ENCODE data around the gene UBXN11. TPM values are rescaled to one million over a fixed set of nuclear protein-coding genes. Genes with fewer than 3 reads are reported as not detected.
A peak's percentile ranks its signal among the peaks of the same experiment; 100 is the strongest.
"Not testable (repeated sequence)": the region's sequence is repeated elsewhere in the genome, so short reads cannot be mapped to it uniquely, and the experiment has no call there.

The UBXN11 gene
- total RNA-seq, 1 donor from 2014 or later = 14.2 TPM

DNA sequence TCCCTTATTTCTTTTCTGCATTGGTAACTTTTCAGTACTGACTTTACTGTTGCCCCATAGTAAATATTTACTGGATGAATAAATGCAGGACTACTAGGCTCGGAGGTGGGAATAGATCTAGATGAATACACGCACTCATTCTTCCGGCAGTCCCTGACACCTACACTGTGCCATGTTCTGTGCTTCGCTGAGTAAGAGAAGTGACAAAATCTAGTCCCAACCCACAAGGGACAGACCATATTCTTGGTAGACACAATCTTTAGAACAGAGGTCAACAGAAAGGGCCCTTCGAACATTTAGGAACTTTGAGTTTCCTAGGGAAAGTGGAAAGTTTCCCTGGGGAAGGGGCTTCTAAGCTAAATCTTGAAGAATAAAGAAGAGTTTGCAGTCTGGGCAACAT lies 8.1 kb upstream of the UBXN11 start:
- intact Hi-C loops (cut with micrococcal nuclease) = loop anchor here (10.0 kb wide), 1 partner anchor 270 kb away; no protein-coding TSS in a partner anchor
- no peak overlapping the region for H3K27ac Mint-ChIP-seq

DNA sequence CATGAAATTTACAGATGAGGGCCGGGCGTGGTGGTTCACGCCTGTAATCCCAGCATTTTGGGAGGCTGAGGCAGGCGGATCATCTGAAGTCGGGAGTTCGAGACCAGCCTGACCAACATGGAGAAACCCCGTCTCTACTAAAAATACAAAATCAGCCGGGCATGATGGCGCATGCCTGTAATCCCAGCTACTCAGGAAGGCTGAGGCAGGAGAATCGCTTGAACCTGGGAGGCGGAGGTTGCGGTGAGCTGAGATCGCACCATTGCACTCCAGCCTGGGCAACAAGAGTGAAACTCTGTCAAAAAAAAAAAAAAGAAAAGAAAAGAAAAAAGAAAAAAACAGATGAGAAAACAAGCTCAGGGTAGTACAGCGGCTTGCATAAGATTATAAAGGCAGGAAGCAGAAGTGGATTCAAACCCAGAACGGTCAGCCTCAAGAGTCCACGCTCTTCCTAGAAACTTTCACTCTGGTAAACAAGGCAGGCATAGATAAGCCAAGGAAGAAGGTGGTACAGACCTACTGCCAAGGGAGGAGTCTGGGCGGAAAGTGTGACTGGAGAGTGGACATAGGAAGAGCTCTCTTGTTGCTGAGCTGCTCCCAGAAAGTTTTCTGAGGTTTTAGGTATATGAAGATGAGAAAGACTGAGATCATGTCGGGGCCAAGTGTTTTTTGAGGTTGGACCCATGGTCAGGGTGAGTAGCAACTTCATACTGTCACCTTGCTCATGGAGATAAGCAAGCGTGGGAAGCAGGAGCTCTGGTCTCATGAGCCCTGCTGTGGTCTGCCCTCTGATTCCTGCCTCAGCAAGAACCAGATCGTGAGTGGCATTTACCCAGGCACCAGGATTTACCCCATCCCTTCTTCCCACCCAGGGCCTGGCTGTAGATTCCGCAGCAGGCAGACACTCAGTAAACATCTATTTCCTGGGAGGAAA lies 1.8 kb upstream of the UBXN11 start:
- Mint-ChIP-seq H3K27ac (peak overlapping the region; percentile 90), H3K4me3 (ENCODE audit: low read depth) (peak overlapping the region; percentile 99), H3K4me1 (ENCODE audit: low read depth) (peaks cover 25% of the 10 kb centered on the region)
- not testable (repeated sequence) for H3K36me3 Mint-ChIP-seq (ENCODE audit: low read depth); H3K27me3 Mint-ChIP-seq (ENCODE audit: low read depth); H3K9me3 Mint-ChIP-seq; DNase-seq (ENCODE audit: low spot score)
- intact Hi-C loops (cut with micrococcal nuclease) = loop anchor here (1.0 to 5.0 kb wide), 3 partner anchors 9 to 71 kb away; partner anchors contain the start of gene CD52

More for the DNA sequence above, 8.1 kb upstream of the UBXN11 start:
- Mint-ChIP-seq H3K27me3 (ENCODE audit: low read depth) (no peaks in the 10 kb centered on the region), H3K4me3 (ENCODE audit: low read depth) (no peak overlapping the region), H3K4me1 (ENCODE audit: low read depth) (peaks cover 35% of the 10 kb centered on the region), H3K9me3 (no peaks in the 10 kb centered on the region), H3K36me3 (ENCODE audit: low read depth) (peaks cover 8% of the 10 kb centered on the region)
- DNase-seq (ENCODE audit: low spot score) = no peak

DNA sequence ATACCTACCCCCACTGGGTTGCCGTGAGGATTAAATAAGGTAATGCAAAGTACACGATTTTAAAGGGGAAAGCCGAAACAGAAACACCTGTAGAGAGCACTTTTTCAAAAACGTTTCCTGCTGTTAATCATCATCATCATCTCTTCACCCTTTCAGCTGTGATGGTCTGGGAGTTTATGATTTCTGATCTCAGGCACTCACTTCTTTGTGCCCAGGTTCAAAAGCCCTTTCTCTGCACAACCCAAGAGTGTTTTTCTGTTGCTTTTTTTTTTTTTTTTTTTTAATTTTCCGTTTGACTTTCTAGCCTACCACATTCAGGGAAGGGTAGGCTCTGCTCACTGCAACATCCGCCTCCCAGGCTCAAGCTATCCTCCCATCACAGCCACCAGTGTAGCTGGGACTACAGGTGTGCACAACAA lies 936 bp upstream of the UBXN11 start:
- Mint-ChIP-seq H3K36me3 (ENCODE audit: low read depth) (no peaks in the 10 kb centered on the region), H3K27ac (peak overlapping the region; percentile 90), H3K27me3 (ENCODE audit: low read depth) (no peaks in the 10 kb centered on the region), H3K4me1 (ENCODE audit: low read depth) (peaks cover 25% of the 10 kb centered on the region), H3K4me3 (ENCODE audit: low read depth) (peak overlapping the region; percentile 99), H3K9me3 (no peaks in the 10 kb centered on the region)
- intact Hi-C loops (cut with micrococcal nuclease) = loop anchor here (5.0 kb wide), 1 partner anchor 70 kb away; no protein-coding TSS in a partner anchor
- no peak for DNase-seq (ENCODE audit: low spot score)

DNA sequence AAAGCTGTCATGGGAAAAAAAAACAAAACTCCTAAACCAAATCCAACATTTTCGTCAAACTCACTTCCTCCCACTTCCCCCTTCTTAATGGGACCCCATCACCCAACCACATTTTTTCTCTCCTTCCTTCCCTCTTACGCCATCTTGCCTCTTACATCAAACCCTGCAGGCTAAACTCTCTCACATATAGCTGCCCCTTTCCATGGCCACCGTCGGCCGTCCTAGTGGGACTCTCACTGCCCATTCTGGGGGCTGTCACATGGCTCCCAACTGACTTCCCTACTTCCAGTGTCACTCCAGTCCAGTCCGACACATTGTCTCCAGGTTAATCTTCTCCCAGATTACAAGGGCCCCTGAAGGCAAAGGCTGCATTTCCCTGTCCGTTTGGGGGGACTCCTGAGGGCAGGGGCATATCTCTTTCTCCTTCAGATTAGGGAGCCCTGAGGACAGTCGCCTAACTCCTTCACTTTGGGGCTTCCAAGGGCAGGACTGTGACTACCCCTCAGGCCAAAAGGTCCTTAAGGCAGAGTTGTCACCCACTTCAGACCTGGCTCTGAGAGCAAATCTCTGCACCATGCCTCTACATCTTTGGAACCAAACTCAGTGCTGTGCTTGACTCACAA lies 658 bp downstream of the UBXN11 start:
- Mint-ChIP-seq H3K27me3 (ENCODE audit: low read depth) (no peaks in the 10 kb centered on the region), H3K4me3 (ENCODE audit: low read depth) (peak overlapping the region; percentile 99), H3K9me3 (no peaks in the 10 kb centered on the region), H3K4me1 (ENCODE audit: low read depth) (peaks cover 25% of the 10 kb centered on the region), H3K36me3 (ENCODE audit: low read depth) (no peaks in the 10 kb centered on the region), H3K27ac (peak overlapping the region; percentile 93)
- DNase-seq (ENCODE audit: low spot score) = no peak
- intact Hi-C loops (cut with micrococcal nuclease) = loop anchor here (5.0 kb wide), 1 partner anchor 68 kb away; no protein-coding TSS in a partner anchor

DNA sequence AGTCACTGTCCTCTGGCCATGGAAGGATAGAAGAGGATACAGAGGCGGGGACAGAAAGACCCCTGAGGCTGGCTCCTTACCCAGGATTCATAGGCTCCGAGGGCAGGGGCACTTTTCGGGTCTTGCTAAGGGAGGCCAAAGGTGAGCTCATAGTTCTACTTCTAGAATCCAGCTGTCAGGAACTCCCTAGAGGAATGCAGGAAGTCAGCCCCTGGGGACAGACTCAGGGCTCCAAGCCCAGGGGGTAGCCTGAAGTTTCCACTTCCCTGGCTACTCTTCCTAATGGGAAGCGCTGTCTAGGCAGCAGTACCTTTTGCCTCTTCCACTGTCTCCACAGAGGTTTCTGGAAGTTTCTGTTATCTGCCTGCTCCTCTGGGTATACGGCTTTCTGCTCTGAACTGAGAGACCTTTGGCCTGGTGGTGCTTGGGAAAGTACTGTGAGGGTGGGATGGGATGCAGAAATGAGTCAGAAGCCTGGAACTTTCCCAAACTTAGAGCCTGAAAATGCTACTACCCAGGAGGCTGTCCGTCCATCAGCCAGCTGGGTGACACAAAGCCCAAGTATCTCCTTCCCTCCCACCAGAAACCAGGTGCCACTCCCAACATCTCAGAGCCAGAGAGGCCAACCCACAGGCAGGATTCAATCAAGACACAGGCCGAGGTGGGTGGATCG lies 3.6 kb downstream of the UBXN11 start:
- H3K36me3 Mint-ChIP-seq (ENCODE audit: low read depth) = no peaks in the 10 kb centered on the region
- no peaks in the 10 kb centered on the region for H3K9me3 Mint-ChIP-seq
- intact Hi-C loops (cut with micrococcal nuclease) = no loop called here
- H3K4me1 Mint-ChIP-seq (ENCODE audit: low read depth) = peaks cover 21% of the 10 kb centered on the region
- H3K27me3 Mint-ChIP-seq (ENCODE audit: low read depth) = no peaks in the 10 kb centered on the region
- no peak overlapping the region for H3K4me3 Mint-ChIP-seq (ENCODE audit: low read depth)
- DNase-seq (ENCODE audit: low spot score) = no peak
- no peak overlapping the region for H3K27ac Mint-ChIP-seq

DNA sequence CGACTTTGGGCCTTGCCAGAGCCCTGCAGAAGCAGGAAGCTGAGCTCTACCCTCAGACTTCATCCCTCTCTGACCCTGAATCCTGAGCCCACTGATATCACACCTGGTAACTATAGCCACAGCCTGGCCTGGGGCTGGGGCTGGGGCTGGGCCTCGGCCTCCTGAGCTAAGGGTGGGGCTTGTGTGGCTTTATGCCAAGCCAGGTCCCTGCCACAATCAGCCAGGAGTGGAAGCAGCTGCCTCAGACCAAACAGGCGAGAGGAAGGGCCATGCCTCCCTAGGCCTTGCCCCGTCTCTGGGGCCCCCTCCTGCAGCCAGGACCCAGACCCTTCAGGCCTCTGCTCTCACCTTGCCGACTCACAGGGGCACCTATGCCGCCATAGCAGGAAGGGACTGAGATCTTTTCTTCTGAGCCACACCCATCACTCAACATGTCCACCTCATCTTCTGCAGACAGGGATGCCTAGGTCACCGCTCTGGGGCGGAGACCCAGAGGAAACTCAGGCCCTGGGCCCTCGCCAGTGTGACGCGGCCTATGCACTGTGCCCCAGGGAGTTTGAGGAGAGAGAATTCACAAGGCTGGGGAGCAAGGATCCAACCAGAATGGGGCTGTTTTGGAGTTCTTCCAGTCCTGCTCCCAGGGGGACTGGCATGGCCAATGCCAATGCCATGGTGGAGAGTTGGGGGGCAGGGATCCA lies 5.7 kb downstream of the UBXN11 start:
- intact Hi-C loops (cut with micrococcal nuclease) = no loop called here
- Mint-ChIP-seq H3K4me3 (ENCODE audit: low read depth) (no peak overlapping the region), H3K36me3 (ENCODE audit: low read depth) (no peaks in the 10 kb centered on the region), H3K27me3 (ENCODE audit: low read depth) (no peaks in the 10 kb centered on the region), H3K27ac (no peak overlapping the region), H3K4me1 (ENCODE audit: low read depth) (peaks cover 5% of the 10 kb centered on the region), H3K9me3 (no peaks in the 10 kb centered on the region)
- DNase-seq (ENCODE audit: low spot score) = no peak

DNA sequence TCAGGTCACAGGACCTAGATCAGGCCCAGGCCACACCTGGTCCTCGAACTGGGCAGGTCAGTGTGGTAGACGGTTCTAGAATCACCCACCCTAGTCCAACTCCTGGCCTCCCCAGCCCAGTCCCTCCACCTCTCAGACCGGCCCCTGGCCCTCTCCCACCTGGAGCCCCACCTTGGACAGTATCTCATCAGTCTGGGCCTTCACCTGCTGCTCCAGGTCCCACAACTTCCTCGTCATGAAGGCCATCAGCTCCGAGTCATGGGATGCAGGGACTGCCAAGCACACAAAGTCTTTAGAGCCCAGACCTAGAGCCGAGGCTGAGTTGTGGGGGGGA lies 8.7 kb downstream of the UBXN11 start:
- Mint-ChIP-seq H3K27ac (no peak overlapping the region), H3K27me3 (ENCODE audit: low read depth) (no peaks in the 10 kb centered on the region), H3K4me1 (ENCODE audit: low read depth) (peaks cover 2% of the 10 kb centered on the region), H3K9me3 (no peaks in the 10 kb centered on the region), H3K4me3 (ENCODE audit: low read depth) (no peak overlapping the region), H3K36me3 (ENCODE audit: low read depth) (peaks cover 3% of the 10 kb centered on the region)
- no peak for DNase-seq (ENCODE audit: low spot score)
- intact Hi-C loops (cut with micrococcal nuclease) = no loop called here

DNA sequence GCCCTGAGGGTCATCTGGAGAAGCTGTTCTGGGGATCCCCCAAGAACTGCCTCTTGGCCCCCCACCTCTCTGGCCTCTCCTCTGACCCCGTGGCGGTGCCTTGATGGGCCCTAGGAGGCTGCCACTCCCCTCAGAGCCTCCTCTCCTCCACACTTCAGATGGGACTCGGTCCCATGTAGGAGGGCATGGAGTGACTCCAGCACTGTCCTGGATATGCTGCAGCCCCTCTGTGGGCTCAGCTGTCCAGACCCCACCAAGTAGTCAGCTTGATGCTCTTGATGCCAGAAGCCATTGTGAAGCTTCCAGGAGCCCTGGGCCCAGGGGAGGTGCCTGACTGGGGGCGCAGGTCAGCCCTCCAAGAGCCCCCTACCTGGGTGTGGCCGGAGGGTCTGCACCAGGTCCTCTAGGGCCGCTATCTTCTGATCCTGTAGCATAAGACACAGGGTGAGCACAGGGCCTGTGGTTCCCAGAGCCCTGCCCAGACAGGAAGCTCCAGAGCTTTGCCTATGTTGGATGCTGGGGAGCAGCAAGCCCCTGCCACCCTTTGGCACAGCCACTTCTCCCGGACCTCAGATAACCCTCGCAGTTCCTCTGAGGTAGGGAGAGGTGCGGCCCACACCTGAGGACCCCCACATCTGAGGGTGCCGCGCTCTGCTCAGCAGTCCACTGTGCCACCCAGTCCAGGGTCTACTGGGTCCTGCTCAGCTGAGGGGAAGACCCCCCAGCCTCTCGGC lies 9.2 kb downstream of the UBXN11 start:
- Mint-ChIP-seq H3K36me3 (ENCODE audit: low read depth) (peaks cover 3% of the 10 kb centered on the region), H3K4me3 (ENCODE audit: low read depth) (no peak overlapping the region), H3K27me3 (ENCODE audit: low read depth) (no peaks in the 10 kb centered on the region), H3K4me1 (ENCODE audit: low read depth) (peaks cover 2% of the 10 kb centered on the region), H3K9me3 (no peaks in the 10 kb centered on the region), H3K27ac (no peak overlapping the region)
- no peak for DNase-seq (ENCODE audit: low spot score)
- intact Hi-C loops (cut with micrococcal nuclease) = no loop called here

DNA sequence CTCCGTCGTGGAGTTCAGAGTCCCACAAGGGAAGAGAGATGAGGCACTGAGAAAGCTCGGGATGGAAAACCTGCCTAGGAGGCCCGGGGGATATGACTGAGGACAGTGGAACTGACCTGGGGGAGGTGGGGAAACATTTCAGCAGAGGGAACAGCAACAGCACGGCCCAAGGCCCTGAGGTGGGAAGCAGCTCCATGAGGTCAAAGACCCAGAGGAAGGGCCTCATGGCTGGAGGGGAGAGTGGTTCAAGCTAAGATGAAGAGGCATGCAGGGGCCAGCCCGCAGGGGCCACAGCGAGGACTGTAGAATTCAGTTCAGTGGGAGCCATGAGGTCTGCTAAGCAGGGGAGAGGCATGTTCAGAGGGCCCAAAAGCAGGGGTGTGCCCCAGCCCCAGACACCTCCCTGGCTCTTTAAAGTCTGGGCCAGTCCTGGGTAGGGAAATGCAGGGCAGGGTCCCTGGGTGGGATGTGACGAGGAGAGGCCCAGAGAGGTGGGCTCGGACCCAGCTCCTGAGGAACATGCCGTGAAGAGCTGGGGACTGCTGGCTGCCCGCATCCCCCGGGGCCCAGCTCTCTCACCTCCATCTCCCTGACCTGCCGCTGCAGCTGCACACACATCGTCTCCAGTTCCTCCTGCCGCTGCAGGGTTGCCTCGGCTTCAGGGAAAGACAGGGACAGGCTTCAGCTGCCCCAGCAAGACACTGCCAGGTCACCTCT lies 9.9 kb downstream of the UBXN11 start:
- H3K27ac Mint-ChIP-seq = no peak overlapping the region
- peaks cover 2% of the 10 kb centered on the region for H3K4me1 Mint-ChIP-seq (ENCODE audit: low read depth)
- intact Hi-C loops (cut with micrococcal nuclease) = no loop called here
- DNase-seq (ENCODE audit: low spot score) = no peak
- H3K36me3 Mint-ChIP-seq (ENCODE audit: low read depth) = peaks cover 3% of the 10 kb centered on the region
- no peaks in the 10 kb centered on the region for H3K27me3 Mint-ChIP-seq (ENCODE audit: low read depth)
- no peaks in the 10 kb centered on the region for H3K9me3 Mint-ChIP-seq
- no peak overlapping the region for H3K4me3 Mint-ChIP-seq (ENCODE audit: low read depth)

DNA sequence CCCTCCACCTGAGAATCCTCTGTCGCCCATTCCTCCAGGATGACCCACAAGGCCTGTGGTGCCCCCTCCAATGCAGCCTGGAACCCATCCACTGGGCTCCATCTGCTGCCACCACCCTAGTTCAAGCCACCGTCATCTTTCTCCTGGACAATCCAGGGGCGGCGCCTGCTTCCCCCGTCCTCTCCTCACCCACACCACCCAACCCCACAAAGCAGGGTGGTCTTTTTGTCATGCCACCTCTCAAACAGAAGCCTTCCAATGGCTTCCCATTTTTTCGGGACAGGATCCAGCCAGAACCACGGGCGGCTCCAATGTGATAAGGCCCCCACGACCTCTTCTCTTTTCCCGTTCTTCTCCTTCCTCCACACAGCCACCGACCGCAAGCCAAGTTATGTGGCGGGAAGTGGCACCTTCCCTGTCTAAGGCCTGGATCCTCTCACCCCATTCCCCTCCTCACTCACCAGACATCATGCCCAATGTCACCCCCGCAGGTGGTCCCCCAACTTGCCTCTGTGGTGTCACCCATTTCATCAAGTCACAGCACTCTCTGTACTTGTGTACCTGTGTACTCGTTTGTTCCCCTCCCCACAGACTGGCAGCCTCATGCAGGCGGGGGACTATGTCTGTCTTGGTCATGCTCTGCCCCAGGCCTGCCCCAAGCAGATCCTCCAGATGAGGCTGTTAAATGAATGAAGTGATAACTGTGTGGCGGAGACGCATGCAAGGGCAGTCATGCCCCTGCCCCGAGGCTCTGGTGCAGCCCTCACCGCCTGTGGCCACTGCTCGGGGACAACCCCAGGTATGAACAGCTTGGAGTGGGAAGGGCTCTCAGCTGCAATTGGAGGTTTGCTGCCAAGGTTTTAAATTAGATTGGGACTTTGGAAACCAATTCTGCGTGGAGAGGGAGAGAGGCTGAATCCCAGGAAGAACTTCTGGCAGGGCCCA lies 11.0 kb downstream of the UBXN11 start:
- DNase-seq (ENCODE audit: low spot score) = no peak
- Mint-ChIP-seq H3K27ac (no peak overlapping the region), H3K9me3 (no peaks in the 10 kb centered on the region), H3K4me1 (ENCODE audit: low read depth) (peaks cover 4% of the 10 kb centered on the region), H3K4me3 (ENCODE audit: low read depth) (no peak overlapping the region), H3K27me3 (ENCODE audit: low read depth) (no peaks in the 10 kb centered on the region), H3K36me3 (ENCODE audit: low read depth) (peaks cover 3% of the 10 kb centered on the region)
- intact Hi-C loops (cut with micrococcal nuclease) = no loop called here
